ENCODE results near the gene ACSF2.
"Not testable (repeated sequence)": the region's sequence is repeated elsewhere in the genome, so short reads cannot be mapped to it uniquely, and the experiment has no call there.

The ACSF2 gene

DNA sequence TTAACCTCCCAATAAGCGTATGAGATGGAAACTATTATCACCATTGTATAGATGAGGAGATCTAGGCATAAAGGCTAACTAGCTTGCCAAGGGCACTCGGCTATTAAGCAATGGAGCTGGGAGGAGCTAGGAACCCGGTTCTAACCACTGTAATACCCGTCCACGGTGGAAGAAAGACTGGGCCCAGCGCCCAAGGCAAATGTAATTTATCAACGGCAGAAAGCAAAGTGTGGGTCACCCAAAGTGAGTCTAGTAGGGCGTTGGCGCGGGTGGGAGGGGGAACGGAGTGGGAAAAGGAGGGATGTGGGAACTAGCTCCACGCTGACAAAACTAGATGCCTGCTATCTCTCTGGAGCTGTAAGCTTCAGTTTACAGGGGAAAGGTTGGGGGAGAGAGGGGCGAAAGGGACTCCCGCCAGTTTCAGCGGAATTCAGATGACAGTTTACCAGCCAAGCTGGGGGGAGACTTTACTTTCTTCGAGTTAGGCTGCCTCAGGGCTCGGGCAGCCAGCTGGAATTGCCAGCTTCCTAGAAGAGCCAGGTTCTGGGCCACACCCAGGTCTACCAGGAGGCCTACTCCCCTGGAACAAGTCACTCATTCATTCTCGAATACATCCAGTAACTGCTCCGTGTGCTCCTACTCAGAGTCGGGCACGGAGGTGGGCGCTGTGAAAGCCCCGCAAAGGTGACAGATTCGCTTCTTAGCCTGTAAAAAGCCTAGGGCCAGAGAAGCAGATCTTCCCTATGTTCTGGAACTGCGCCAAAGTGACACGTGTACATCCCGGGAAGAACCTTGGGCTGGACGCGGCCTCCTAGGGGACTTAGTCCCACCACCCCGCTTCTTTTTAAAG lies 29.5 kb upstream of the ACSF2 start:
- ATAC-seq (replicated peaks) = no peak
- Mint-ChIP-seq H3K4me3 (peak overlapping the region; percentile 91 to 94), H3K27me3 (peaks cover 0 to under 1% of the 10 kb centered on the region in 2 donors), H3K9me3 (no peaks in the 10 kb centered on the region), H3K27ac (peak overlapping the region; percentile 94 to 97), H3K36me3 (ENCODE audit: insufficient read depth) (peaks cover 48% of the 10 kb centered on the region), H3K4me1 (ENCODE audit: low read depth in 2 of 2) (peaks cover 32 to 39% of the 10 kb centered on the region in 2 donors)
- DNase-seq = peak in 2 of 3 experiments; percentile 9 to 16

DNA sequence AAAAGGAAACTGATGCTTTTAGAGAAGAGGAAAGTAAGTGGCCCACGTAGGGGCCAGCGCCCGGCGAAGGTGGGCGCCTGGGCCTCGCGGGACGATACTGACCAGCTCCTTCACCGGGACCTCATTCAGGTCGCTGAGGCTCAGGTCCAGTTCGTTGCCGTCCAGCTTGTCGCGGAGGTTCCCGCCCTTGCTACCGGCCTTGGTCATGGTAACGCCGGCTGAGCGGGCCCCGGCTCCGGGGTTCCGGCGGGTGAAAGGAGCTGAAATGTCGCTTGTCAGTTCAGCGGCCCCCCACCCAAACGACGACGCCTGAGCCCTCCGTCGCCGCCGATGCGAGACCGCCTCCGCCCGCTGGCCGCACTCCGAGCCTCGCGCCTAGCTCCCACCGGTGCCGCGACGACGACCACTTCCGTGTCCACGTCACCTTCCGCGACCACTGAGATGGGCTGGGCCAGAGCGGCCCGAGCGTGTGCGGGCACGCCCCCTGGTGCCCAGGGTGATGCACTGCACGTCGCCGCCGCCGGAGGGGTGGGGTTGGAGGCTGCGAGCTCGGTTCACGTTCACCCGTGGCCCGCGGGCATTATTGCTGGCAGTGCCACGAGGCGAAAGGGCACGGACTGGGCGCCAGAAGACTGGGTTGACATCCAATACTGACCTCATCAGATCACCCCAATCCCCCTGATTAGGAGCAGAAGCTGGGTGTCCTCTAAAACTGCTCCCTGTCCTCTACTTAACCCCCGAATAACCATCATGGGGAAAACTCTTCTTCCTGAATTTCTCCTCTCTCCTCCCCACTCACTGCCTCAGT lies 28.7 kb upstream of the ACSF2 start, which contains the start of gene LRRC59:
LRRC59 (minus strand) TSS at position 413 of the 808 bp plus-strand sequence; CDS start at position 207, 206 bp downstream.
- H3K9me3 Mint-ChIP-seq = no peaks in the 10 kb centered on the region
- peaks cover 40% of the 10 kb centered on the region for H3K36me3 Mint-ChIP-seq (ENCODE audit: insufficient read depth)
- peak within 1 kb of the TSS; percentile 94 to 97 for H3K27ac Mint-ChIP-seq

DNA sequence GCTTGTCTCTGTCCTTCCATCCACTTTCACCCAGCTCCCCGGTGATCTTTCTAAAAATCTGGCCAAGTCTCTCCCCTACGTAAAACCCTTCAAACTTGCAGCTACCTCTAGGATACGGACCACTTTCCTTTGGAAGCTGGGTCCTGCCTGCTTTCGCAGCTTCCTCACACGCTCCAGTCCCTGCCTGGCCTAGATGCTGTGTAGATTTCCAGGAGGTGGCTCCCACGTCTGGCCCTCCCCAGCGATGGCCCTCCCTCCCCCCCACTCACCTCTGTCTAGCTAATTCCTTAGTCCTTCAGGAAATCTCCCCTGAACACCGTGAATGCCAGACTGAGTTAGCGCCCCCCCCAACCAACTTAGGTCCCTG lies 28.1 kb upstream of the ACSF2 start:
- Mint-ChIP-seq H3K36me3 (ENCODE audit: insufficient read depth) (peaks cover 34% of the 10 kb centered on the region), H3K27ac (peak overlapping the region in 1 of 2 donors; percentile 97), H3K27me3 (peaks cover 0 to 14% of the 10 kb centered on the region in 2 donors), H3K4me3 (peak overlapping the region; percentile 91 to 94), H3K9me3 (no peaks in the 10 kb centered on the region), H3K4me1 (ENCODE audit: low read depth in 2 of 2) (peaks cover 31 to 38% of the 10 kb centered on the region in 2 donors)
- ATAC-seq (replicated peaks) (no peak), DNase-seq (no peak)

More for the DNA sequence above, 28.7 kb upstream of the ACSF2 start, which contains the start of gene LRRC59:
- Mint-ChIP-seq H3K4me1 (ENCODE audit: low read depth in 2 of 2) (peaks cover 32 to 39% of the 10 kb centered on the region in 2 donors), H3K4me3 (peak within 1 kb of the TSS; percentile 91 to 94), H3K27me3 (peaks cover 0 to 9% of the 10 kb centered on the region in 2 donors)
- DNase-seq (peak; percentile 95 to 98 (median 97)), ATAC-seq (replicated peaks) (peak; percentile 98)

DNA sequence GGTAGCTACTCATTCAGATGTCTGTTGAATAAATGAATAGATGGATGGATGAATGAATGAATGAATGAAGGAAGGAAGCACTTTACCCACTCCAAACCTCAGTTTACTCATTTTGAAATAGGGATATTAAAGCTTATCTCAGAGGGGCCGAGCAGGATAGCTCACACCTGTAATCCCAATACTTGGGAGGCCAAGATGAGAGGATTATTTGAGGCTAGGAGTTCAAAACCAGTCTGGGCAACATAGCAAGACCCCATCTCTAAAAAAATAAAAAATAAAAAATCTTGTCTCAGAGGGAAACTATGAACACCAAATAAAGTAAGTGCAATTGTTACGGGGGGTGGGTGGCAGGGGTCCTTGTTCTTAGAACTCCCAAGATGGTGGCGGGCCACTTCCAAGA lies 27.3 kb upstream of the ACSF2 start:
- peak overlapping the region in 1 of 2 donors; percentile 10 for H3K4me3 Mint-ChIP-seq
- H3K9me3 Mint-ChIP-seq = not testable (repeated sequence)

DNA sequence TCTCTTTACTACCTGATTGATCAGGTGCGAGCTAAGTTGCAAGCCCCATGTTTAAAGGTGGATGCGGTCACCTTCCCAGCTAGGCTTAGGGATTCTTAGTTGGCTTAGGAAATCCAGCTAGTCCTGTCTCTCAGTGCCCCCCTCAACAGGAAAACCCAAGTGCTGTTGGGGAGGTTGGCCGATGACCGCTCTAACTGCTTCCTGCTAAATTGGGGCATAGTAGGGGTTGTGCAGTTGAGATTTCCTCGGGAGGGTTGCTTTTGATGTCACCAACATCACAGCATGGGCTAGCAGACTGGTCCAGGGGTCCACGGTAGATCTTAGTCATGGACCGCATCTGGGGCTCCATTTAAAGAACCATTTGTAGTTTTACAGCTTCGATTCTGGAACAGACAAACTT lies 26.4 kb upstream of the ACSF2 start:
- not testable (repeated sequence) for H3K27ac Mint-ChIP-seq; ATAC-seq (replicated peaks); H3K9me3 Mint-ChIP-seq; H3K4me3 Mint-ChIP-seq; DNase-seq
- peaks cover 21 to 23% of the 10 kb centered on the region in 2 donors for H3K4me1 Mint-ChIP-seq (ENCODE audit: low read depth in 2 of 2)
- H3K27me3 Mint-ChIP-seq = peaks cover 10 to 30% of the 10 kb centered on the region in 2 donors
- H3K36me3 Mint-ChIP-seq (ENCODE audit: insufficient read depth) = peaks cover 26% of the 10 kb centered on the region

More for the DNA sequence above, 27.3 kb upstream of the ACSF2 start:
- H3K27me3 Mint-ChIP-seq = peaks cover 1 to 21% of the 10 kb centered on the region in 2 donors
- not testable (repeated sequence) for ATAC-seq (replicated peaks); DNase-seq; H3K27ac Mint-ChIP-seq
- peaks cover 25 to 30% of the 10 kb centered on the region in 2 donors for H3K4me1 Mint-ChIP-seq (ENCODE audit: low read depth in 2 of 2)
- H3K36me3 Mint-ChIP-seq (ENCODE audit: insufficient read depth) = peaks cover 28% of the 10 kb centered on the region

DNA sequence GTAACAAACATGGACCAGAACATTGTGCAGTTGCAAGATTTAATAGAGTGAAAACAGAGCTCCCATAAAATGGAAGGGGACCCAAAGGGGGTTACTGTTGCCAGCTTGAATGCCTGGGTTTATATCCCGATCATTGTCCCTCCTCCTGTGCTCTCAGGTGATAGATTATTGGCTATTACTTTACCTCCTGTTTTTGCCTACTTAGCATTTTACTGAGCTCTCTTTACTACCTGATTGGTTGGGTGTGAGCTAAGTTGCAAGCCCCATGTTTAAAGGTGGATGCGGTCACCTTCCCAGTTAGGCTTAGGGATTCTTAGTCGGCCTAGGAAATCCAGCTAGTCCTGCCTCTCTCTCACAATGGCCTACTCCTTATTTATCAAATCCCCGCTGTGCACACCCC lies 20.7 kb upstream of the ACSF2 start:
- DNase-seq; H3K27ac Mint-ChIP-seq; H3K4me1 Mint-ChIP-seq (ENCODE audit: low read depth in 2 of 2); H3K36me3 Mint-ChIP-seq (ENCODE audit: insufficient read depth); H3K4me3 Mint-ChIP-seq; H3K9me3 Mint-ChIP-seq; ATAC-seq (replicated peaks): not testable (repeated sequence)
- peaks cover 32 to 51% of the 10 kb centered on the region in 2 donors for H3K27me3 Mint-ChIP-seq

DNA sequence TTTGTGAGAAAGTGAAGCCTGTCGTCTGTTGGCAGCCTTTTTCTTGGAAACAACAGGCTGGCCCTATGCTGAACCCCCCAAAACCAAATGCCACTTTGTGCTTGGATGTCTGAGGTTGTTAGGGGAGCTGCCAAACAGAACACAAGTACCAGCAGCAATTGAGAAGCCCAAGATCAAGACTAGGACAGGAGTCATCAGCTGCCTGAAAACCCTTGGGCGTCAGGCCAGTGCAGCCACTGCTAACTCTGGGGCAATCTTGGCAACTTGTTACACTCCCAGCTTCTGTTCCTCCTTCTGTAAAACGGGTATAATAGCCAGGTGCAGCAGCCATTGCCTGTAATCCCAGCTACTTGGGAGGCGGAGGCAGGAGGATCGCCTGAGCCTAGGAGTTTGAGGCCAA lies 19.4 kb upstream of the ACSF2 start:
- H3K27me3 Mint-ChIP-seq = peaks cover 35 to 50% of the 10 kb centered on the region in 2 donors
- H3K4me1 Mint-ChIP-seq (ENCODE audit: low read depth in 2 of 2) = no peaks in the 10 kb centered on the region
- H3K4me3 Mint-ChIP-seq = no peak overlapping the region
- H3K27ac Mint-ChIP-seq = no peak overlapping the region
- no peak for DNase-seq
- ATAC-seq (replicated peaks) = no peak
- H3K36me3 Mint-ChIP-seq (ENCODE audit: insufficient read depth) = peaks cover 4% of the 10 kb centered on the region
- no peaks in the 10 kb centered on the region for H3K9me3 Mint-ChIP-seq

DNA sequence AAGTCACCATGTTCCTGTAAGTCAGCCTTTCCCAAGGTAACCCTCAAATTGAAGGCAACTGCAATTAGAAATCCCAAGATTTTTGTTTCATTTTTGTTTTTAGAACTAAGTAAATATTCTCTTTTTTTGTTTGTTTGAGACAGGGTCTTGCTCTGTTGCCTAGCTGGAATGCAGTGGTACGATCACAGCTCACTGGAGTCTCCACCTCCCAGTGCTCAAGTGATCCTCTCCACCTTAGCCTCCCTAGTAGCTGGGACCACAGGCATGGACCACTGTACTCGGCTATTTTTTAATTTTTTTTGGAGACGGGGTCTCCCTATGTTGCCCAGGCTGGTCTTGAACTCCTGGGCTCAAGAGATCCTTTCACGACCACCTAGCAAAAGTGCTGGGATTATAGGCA lies 18.1 kb upstream of the ACSF2 start:
- Mint-ChIP-seq H3K27ac (no peak overlapping the region), H3K4me3 (no peak overlapping the region), H3K36me3 (ENCODE audit: insufficient read depth) (peaks cover 4% of the 10 kb centered on the region), H3K4me1 (ENCODE audit: low read depth in 2 of 2) (no peaks in the 10 kb centered on the region), H3K9me3 (no peaks in the 10 kb centered on the region), H3K27me3 (peaks cover 35 to 37% of the 10 kb centered on the region in 2 donors)
- no peak for DNase-seq
- ATAC-seq (replicated peaks) = no peak

DNA sequence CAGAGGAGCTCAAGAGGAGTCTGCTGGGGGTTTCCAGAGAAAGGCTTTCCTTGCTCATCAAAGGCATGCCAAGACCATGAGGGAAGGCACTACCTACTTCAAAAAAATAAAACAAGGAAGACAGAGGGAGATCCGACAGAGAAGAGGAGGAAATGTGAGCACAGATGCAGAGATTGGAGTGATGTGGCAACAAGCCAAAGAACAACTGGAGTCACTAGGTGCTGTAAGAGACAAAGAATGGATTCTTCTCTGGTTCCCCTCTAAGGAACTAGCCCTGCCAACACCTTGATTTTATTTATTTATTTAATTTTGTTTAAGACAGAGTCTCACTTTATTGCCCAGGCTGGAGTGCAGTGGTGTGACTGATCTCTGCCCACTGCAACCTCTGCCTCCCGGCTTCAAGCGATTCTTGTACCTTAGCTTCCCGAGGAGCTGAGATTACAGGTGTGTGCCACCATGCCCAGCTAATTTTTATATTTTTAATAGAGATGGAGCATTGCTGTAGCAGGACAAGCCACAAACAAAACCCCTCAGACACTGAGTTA lies 13.8 kb upstream of the ACSF2 start:
- no peak for ATAC-seq (replicated peaks)
- Mint-ChIP-seq H3K4me3 (no peak overlapping the region), H3K9me3 (no peaks in the 10 kb centered on the region), H3K36me3 (ENCODE audit: insufficient read depth) (no peaks in the 10 kb centered on the region), H3K27me3 (peaks cover 0 to 6% of the 10 kb centered on the region in 2 donors), H3K4me1 (ENCODE audit: low read depth in 2 of 2) (no peaks in the 10 kb centered on the region), H3K27ac (no peak overlapping the region)
- no peak for DNase-seq

DNA sequence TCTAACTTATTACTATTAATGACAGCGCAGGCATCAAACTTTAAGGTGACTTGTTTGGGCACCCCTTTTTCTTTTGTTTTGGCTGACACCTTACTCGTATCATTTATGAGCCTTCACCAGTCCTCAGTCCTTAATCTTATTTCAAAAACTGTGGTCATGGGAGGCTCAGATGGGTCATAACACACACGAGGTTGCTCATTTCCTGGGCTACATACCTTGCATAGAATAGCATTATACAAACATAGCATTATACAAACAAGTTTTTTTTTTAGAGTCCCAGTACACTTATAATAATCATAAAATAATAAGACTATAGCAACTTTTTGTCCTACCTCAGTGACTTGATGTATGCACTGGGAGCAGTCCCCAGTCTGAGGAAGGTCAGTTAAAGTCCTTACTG lies 11.2 kb upstream of the ACSF2 start:
- no peak for DNase-seq
- no peak overlapping the region for H3K4me3 Mint-ChIP-seq
- H3K27me3 Mint-ChIP-seq = peaks cover 0 to 6% of the 10 kb centered on the region in 2 donors
- H3K36me3 Mint-ChIP-seq (ENCODE audit: insufficient read depth) = no peaks in the 10 kb centered on the region
- no peak for ATAC-seq (replicated peaks)
- no peaks in the 10 kb centered on the region for H3K4me1 Mint-ChIP-seq (ENCODE audit: low read depth in 2 of 2)
- peaks cover 1 to 7% of the 10 kb centered on the region in 2 donors for H3K9me3 Mint-ChIP-seq
- H3K27ac Mint-ChIP-seq = no peak overlapping the region

DNA sequence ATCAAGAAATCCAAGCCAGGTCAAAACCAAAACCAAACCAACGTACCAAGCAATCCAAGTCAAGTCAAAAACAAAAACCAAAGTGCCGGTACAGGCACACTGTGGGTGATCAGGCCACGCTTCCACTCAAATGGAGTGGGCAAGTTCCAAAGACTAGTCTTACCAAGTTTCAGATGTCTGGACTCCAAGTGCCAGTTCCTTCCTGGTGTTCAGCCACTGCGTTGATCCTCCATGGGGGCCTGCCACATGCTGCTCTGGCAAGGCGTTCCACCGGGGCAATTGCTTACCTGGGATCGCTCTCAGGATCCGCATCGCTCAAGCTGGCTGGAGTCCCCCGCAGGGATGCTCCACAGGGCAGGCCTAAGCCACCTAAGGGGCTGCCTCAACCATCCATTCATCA lies 6.4 kb upstream of the ACSF2 start:
- H3K36me3 Mint-ChIP-seq (ENCODE audit: insufficient read depth); H3K27me3 Mint-ChIP-seq; H3K4me1 Mint-ChIP-seq (ENCODE audit: low read depth in 2 of 2); ATAC-seq (replicated peaks); DNase-seq; H3K4me3 Mint-ChIP-seq; H3K9me3 Mint-ChIP-seq: not testable (repeated sequence)
- peak overlapping the region in 1 of 2 donors; percentile 55 for H3K27ac Mint-ChIP-seq

DNA sequence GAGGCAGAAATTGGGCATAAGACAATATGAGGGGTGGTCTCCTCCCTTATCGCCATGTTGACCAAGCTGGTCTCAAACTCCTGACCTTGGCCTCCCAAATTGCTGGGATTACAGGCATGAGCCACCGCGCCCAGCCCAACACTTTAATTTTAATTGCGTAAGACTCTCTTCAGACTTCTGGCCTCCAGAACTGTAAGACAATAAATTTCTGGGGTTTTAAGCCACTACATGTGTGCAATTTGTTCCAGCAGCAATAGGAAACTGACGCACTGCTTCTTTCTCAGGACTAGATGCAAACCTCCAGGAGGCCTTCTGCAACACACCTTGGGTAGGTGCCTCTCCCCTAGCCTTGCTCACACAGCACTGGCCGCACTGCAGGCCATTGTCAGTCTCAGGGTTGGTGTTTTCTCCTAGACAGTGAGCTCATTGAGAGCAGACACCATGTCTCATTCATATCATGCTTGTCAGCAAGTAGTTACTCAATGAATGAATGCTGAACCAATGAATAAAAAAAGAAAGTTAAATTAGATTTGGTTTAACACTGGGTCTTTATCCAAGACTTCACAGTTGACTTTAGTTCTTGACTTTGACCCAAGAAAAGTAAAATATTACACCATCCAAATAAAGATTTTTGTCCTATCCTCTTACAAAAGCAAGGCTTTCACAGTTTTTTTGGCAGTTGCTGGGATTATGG lies 5.5 kb upstream of the ACSF2 start:
- H3K4me3 Mint-ChIP-seq = peak overlapping the region; percentile 53 to 76
- DNase-seq = no peak
- H3K27ac Mint-ChIP-seq = peak overlapping the region in 1 of 2 donors; percentile 74
- peaks cover 3 to 13% of the 10 kb centered on the region in 2 donors for H3K4me1 Mint-ChIP-seq (ENCODE audit: low read depth in 2 of 2)
- peaks cover 1 to 7% of the 10 kb centered on the region in 2 donors for H3K9me3 Mint-ChIP-seq
- ATAC-seq (replicated peaks) = no peak
- H3K36me3 Mint-ChIP-seq (ENCODE audit: insufficient read depth) = peaks cover 4% of the 10 kb centered on the region
- H3K27me3 Mint-ChIP-seq = no peaks in the 10 kb centered on the region

All from effector memory CD8-positive, alpha-beta T cell (primary cell).